ENCODE results near the gene USP10.

USP10 gene

GRCh38 chr16:84700446-84701300 is 873 bp downstream of the USP10 start:
- peak; percentile 48 for DNase-seq

GRCh38 chr16:84703681-84704080 is 3.9 kb downstream of the USP10 start:
- no peak for DNase-seq

- no peak for DNase-seq
Observed at GRCh38 chr16:84704253-84704652, 4.5 kb downstream of the USP10 start.

GRCh38 chr16:84706856-84707255 is 7.1 kb downstream of the USP10 start:
- no peak for DNase-seq

GRCh38 chr16:84709609-84710008 is 9.8 kb downstream of the USP10 start:
- no peak for DNase-seq

GRCh38 chr16:84710686-84711085 is 10.9 kb downstream of the USP10 start:
- no peak for DNase-seq

- DNase-seq = no peak
Observed at GRCh38 chr16:84712138-84712671, 12.4 kb downstream of the USP10 start.

GRCh38 chr16:84712801-84713775 is 13.3 kb downstream of the USP10 start:
- no peak for DNase-seq

- DNase-seq = no peak
Observed at GRCh38 chr16:84714028-84714427, 14.2 kb downstream of the USP10 start.

- no peak for DNase-seq
Observed at GRCh38 chr16:84715424-84715823, 15.6 kb downstream of the USP10 start.

- DNase-seq = no peak
Observed at GRCh38 chr16:84715854-84716253, 16.1 kb downstream of the USP10 start.

- DNase-seq = no peak
Observed at GRCh38 chr16:84716740-84717139, 16.9 kb downstream of the USP10 start.

- no peak for DNase-seq
Observed at GRCh38 chr16:84717484-84717883, 17.7 kb downstream of the USP10 start.

- DNase-seq = no peak
Observed at GRCh38 chr16:84720177-84720579, 20.4 kb downstream of the USP10 start.

- no peak for DNase-seq
Observed at GRCh38 chr16:84722068-84722467, 22.3 kb downstream of the USP10 start.

GRCh38 chr16:84723906-84724305 is 24.1 kb downstream of the USP10 start:
- no peak for DNase-seq

GRCh38 chr16:84724606-84725309 is 25.0 kb downstream of the USP10 start:
- no peak for DNase-seq

GRCh38 chr16:84725481-84726078 is 25.8 kb downstream of the USP10 start:
- DNase-seq = no peak

- peak; percentile 69 for DNase-seq
Observed at GRCh38 chr16:84726079-84726668, 26.4 kb downstream of the USP10 start.

- DNase-seq = no peak
Observed at GRCh38 chr16:84726669-84727467, 27.1 kb downstream of the USP10 start.

- no peak for DNase-seq
Observed at GRCh38 chr16:84728853-84729424, 29.1 kb downstream of the USP10 start.

All from central memory CD4-positive, alpha-beta T cell (primary cell).